ENCODE data around the gene SLC22A6.

The SLC22A6 gene
- total RNA-seq = 0 reads per million in 4 donors

- no peak for DNase-seq
These were observed at the start of gene SLC22A6 for GRCh38 chr11:62984451-62984991. Gene SLC22A6, minus strand, starts transcription at chr11:62984967. Its CDS starts 277 bp downstream, at chr11:62984690.

GRCh38 chr11:63032457-63032856 lies 47.7 kb upstream of the SLC22A6 start:
- DNase-seq = no peak

- peak; percentile 55 to 81 (median 63) for DNase-seq
These were observed 39.3 kb upstream of the SLC22A6 start for GRCh38 chr11:63023841-63024648.

GRCh38 chr11:63023222-63023814 lies 38.6 kb upstream of the SLC22A6 start:
- DNase-seq = no peak

GRCh38 chr11:63022441-63022840 lies 37.7 kb upstream of the SLC22A6 start:
- DNase-seq = no peak

GRCh38 chr11:63020671-63021291 lies 36.0 kb upstream of the SLC22A6 start:
- DNase-seq = no peak

- DNase-seq = no peak
These were observed 34.7 kb upstream of the SLC22A6 start for GRCh38 chr11:63019506-63019905.

GRCh38 chr11:63017306-63017974 lies 32.7 kb upstream of the SLC22A6 start:
- DNase-seq = no peak

- no peak for DNase-seq
These were observed 30.9 kb upstream of the SLC22A6 start, which contains the start of gene SLC22A8 for GRCh38 chr11:63015521-63016215. Gene SLC22A8, minus strand, starts transcription at chr11:63015841. Its CDS starts 883 bp downstream, at chr11:63014958.

GRCh38 chr11:63014408-63015055 lies 29.8 kb upstream of the SLC22A6 start:
- no peak for DNase-seq

GRCh38 chr11:63012839-63013238 lies 28.1 kb upstream of the SLC22A6 start:
- DNase-seq = no peak

GRCh38 chr11:63012430-63012829 lies 27.7 kb upstream of the SLC22A6 start:
- DNase-seq = no peak

- no peak for DNase-seq
These were observed 26.2 kb upstream of the SLC22A6 start for GRCh38 chr11:63010934-63011439.

GRCh38 chr11:63007920-63008319 lies 23.2 kb upstream of the SLC22A6 start:
- no peak for DNase-seq

- DNase-seq = no peak
These were observed 16.7 kb upstream of the SLC22A6 start for GRCh38 chr11:63001456-63001855.

GRCh38 chr11:62999649-63000048 lies 14.9 kb upstream of the SLC22A6 start:
- DNase-seq = no peak

GRCh38 chr11:62999156-62999555 lies 14.4 kb upstream of the SLC22A6 start:
- DNase-seq = no peak

- no peak for DNase-seq
These were observed 11.5 kb upstream of the SLC22A6 start for GRCh38 chr11:62996271-62996670.

- no peak for DNase-seq
These were observed 10.0 kb upstream of the SLC22A6 start for GRCh38 chr11:62994775-62995174.

GRCh38 chr11:62988276-62988675 lies 3.5 kb upstream of the SLC22A6 start:
- no peak for DNase-seq

GRCh38 chr11:62985041-62985750 lies 429 bp upstream of the SLC22A6 start:
- DNase-seq = no peak

All from T-helper 1 cell (primary cell).